Effector memory CD8-positive, alpha-beta T cell (primary cell): ENCODE results near the gene GADL1.
A peak's percentile ranks its signal among the peaks of the same experiment; 100 is the strongest.

Experiments
- ATAC-seq: fragments of 150-1000 bp; cut with Tn5 transposase; replicated peaks from 2 replicates; pipeline ENCODE4 v1.10.0; 2021; ENCODE audit warnings: mild to moderate bottlenecking, moderate library complexity
- DNase-seq, 3 experiments: peaks; one replicate each; pipeline ENCODE4 v3.0.0; 2021
- H3K27ac Mint-ChIP-seq, 2 donors: one replicate each; pipeline ENCODE4 v1.8.0; 2022; ENCODE audit warnings: mild to moderate bottlenecking in 2 of 2, mixed read lengths in 2 of 2, moderate library complexity in 2 of 2
- H3K27me3 Mint-ChIP-seq, 2 donors: one replicate each; pipeline ENCODE4 v1.8.0; 2022; ENCODE audit warnings: mixed read lengths in 2 of 2
- H3K36me3 Mint-ChIP-seq: one replicate; pipeline ENCODE4 v1.8.0; 2022; ENCODE audit warnings: mild to moderate bottlenecking, moderate library complexity, mixed read lengths; ENCODE audit not compliant: insufficient read depth
- H3K4me1 Mint-ChIP-seq, 2 donors: one replicate each; pipeline ENCODE4 v1.8.0; 2022; ENCODE audit warnings: low read depth in 2 of 2, mixed read lengths in 2 of 2
- H3K4me3 Mint-ChIP-seq, 2 donors: one replicate each; pipeline ENCODE4 v1.8.0; 2022; ENCODE audit warnings: mild to moderate bottlenecking in 2 of 2, mixed read lengths in 2 of 2, moderate library complexity in 2 of 2
- H3K9me3 Mint-ChIP-seq, 2 donors: one replicate each; pipeline ENCODE4 v1.8.0; 2022; ENCODE audit warnings: mixed read lengths in 2 of 2
- total RNA-seq, 9 experiments: gene quantifications; one replicate each; lab custom pipeline; 2026; lab: John Stamatoyannopoulos, UW

GADL1 gene, protein sequence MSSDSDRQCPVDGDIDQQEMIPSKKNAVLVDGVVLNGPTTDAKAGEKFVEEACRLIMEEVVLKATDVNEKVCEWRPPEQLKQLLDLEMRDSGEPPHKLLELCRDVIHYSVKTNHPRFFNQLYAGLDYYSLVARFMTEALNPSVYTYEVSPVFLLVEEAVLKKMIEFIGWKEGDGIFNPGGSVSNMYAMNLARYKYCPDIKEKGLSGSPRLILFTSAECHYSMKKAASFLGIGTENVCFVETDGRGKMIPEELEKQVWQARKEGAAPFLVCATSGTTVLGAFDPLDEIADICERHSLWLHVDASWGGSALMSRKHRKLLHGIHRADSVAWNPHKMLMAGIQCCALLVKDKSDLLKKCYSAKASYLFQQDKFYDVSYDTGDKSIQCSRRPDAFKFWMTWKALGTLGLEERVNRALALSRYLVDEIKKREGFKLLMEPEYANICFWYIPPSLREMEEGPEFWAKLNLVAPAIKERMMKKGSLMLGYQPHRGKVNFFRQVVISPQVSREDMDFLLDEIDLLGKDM
- 0 reads per million in 9 experiments for total RNA-seq

DNA sequence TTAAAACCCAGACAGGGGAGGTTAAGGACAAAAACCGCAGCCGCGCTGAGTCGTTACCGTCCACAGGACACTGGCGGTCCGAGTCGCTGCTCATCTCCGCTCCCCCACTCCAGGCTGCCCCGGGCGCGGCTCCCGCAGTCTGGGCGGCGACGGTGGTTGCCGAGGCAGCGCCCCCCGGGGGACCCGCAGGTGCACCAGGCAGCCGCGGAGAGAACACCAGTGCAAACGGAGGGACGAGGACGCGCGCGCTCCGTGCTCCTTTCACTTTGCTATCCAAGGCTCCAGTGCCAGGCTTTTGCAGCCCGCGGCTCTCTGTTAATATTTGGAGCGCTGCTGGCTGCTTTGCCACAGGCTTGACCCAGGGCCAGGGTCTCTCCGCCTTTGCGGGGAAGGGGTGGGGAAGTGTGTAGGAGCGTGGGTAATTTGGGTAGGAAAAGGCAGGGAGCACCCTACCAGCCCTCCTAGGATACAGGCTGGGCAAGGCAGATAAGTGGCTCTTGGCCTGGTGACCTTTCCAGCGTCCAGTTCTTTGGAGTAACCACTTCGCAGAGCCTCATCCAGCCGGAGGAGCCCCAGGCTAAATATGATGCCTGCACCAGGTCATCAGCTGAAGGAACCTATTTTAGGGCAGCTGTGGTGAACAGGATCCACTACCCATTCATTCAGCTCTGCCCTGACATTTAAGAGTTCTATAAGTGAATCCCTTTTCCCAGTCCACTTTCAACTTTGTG, at the start of gene GADL1:
Gene GADL1, minus strand, starts transcription at position 141 of the 731 bp plus-strand sequence. Its CDS starts 47 bp downstream, at position 94.
- no peak for DNase-seq
- ATAC-seq, result no peak
- Mint-ChIP-seq H3K4me1 (peaks cover 9 to 12% of the 10 kb centered on the region in 2 donors), H3K9me3 (no peaks in the 10 kb centered on the region), H3K27me3 (peaks cover 36 to 45% of the 10 kb centered on the region in 2 donors), H3K4me3 (peak within 1 kb of the TSS; percentile 22 to 46), H3K36me3 (peaks cover 3% of the 10 kb centered on the region), H3K27ac (no peak within 1 kb of the TSS)

DNA sequence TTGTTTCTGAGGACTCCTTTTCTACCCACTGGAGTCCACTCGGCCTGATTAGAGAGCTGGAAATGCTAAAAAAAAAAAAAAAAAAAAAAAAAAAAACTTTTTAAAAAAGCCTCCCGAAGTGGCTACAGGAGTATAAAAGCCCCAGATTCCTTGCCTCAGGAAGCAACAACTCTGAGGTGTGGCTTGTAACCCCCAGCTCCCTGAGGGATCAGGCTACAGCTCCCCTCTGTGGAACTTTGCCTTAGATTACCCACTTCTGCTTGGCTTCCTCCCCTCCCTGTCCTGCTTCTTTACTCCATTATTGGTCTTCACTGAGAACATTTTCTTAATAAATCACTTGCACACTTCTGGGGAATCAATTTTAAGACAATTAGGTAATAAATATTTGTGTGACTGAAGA, 49.7 kb upstream of the GADL1 start:
- Mint-ChIP-seq H3K36me3 (no peaks in the 10 kb centered on the region), H3K4me3 (no peak overlapping the region), H3K27me3 (peaks cover 24 to 34% of the 10 kb centered on the region in 2 donors)

DNA sequence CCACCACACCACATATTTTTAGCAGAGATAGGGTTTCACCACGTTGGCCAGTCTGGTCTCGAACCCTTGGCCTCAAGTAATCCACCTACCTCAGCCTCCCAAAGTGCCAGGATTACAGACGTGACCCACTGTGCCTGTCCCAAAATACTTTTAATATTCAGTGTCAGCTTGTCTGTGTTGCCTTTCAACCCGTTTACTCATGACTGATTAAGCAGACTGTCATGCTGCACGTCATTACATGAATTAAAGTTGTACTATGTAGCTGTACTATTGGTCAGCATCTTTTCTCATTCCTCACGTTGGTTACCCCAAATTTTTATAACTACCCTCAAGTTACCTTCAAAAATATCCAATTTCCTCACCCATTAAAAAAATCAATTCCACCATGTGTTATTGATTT, 48.7 kb upstream of the GADL1 start:
- DNase-seq (no peak), ATAC-seq (no peak)
- Mint-ChIP-seq H3K36me3 (no peaks in the 10 kb centered on the region), H3K4me3 (no peak overlapping the region), H3K27me3 (peaks cover 32 to 40% of the 10 kb centered on the region in 2 donors), H3K9me3 (no peaks in the 10 kb centered on the region), H3K4me1 (no peaks in the 10 kb centered on the region), H3K27ac (no peak overlapping the region)

More for the DNA sequence above, 49.7 kb upstream of the GADL1 start:
- H3K4me1 Mint-ChIP-seq, result no peaks in the 10 kb centered on the region
- no peaks in the 10 kb centered on the region for H3K9me3 Mint-ChIP-seq
- ATAC-seq (no peak), DNase-seq (no peak)
- no peak overlapping the region for H3K27ac Mint-ChIP-seq

DNA sequence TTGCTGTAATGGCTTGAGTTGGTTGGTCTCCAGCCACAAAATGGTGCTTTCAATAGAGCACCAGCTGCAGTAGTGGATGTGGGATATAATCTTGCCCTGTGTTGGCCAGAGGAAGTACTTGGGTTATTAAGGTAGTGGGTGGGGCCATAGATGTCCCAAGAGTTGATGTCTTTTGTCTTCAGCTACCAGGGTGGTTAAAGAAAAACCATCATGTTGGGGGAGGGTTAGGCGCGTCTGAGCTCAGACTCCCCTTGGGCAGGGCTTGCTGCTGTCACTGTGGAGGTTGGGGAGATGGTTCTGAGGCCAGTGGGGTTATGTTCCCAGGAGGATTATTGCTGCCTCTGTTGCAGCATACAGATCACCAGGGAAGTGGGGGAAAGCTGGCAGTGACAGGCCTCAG, 46.9 kb upstream of the GADL1 start:
- peaks cover 28 to 31% of the 10 kb centered on the region in 2 donors for H3K27me3 Mint-ChIP-seq
- no peak for ATAC-seq
- no peak overlapping the region for H3K27ac Mint-ChIP-seq
- H3K9me3 Mint-ChIP-seq, result no peaks in the 10 kb centered on the region
- no peak for DNase-seq
- H3K4me3 Mint-ChIP-seq, result no peak overlapping the region
- H3K4me1 Mint-ChIP-seq, result no peaks in the 10 kb centered on the region
- H3K36me3 Mint-ChIP-seq, result no peaks in the 10 kb centered on the region

DNA sequence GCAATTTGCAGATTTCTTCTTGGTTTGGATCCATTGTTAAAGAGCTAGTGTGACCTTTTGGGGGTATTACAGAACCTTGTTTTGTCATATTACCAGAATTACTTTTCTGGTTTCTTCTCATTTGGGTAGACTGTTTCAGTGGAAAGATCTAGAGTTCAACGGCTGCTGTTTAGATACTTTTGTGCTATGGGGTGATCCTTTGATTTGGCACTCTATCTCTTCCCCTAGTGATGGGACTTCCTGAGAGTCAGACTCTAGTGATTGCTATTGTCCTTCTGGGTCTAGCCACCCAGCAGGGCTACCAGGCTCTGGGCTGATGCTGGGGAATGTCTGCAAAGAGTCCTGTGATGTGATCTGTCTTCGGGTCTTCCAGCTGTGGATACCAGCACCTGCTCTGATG, 46.3 kb upstream of the GADL1 start:
- DNase-seq (no peak), ATAC-seq (no peak)
- Mint-ChIP-seq H3K4me1 (no peaks in the 10 kb centered on the region), H3K4me3 (no peak overlapping the region), H3K36me3 (no peaks in the 10 kb centered on the region), H3K27me3 (peaks cover 26 to 28% of the 10 kb centered on the region in 2 donors), H3K9me3 (no peaks in the 10 kb centered on the region), H3K27ac (no peak overlapping the region)

GRCh38 chr3:30934208-30934550, 39.7 kb upstream of the GADL1 start:
- H3K4me1 Mint-ChIP-seq, result peaks cover 0 to 4% of the 10 kb centered on the region in 2 donors
- no peak overlapping the region for H3K27ac Mint-ChIP-seq
- peak; percentile 24 for ATAC-seq

GRCh38 chr3:30933478-30934207, 39.2 kb upstream of the GADL1 start:
- ATAC-seq (no peak), DNase-seq (no peak)
- H3K27ac Mint-ChIP-seq, result no peak overlapping the region
- peaks cover 0 to 4% of the 10 kb centered on the region in 2 donors for H3K4me1 Mint-ChIP-seq
- H3K9me3 Mint-ChIP-seq, result no peaks in the 10 kb centered on the region
- no peak overlapping the region for H3K4me3 Mint-ChIP-seq
- no peaks in the 10 kb centered on the region for H3K36me3 Mint-ChIP-seq
- peaks cover 4 to 9% of the 10 kb centered on the region in 2 donors for H3K27me3 Mint-ChIP-seq

More at GRCh38 chr3:30934208-30934550, 39.7 kb upstream of the GADL1 start:
- Mint-ChIP-seq H3K36me3 (no peaks in the 10 kb centered on the region), H3K27me3 (peaks cover 6 to 12% of the 10 kb centered on the region in 2 donors), H3K4me3 (no peak overlapping the region), H3K9me3 (no peaks in the 10 kb centered on the region)
- DNase-seq, result no peak

- no peaks in the 10 kb centered on the region for H3K9me3 Mint-ChIP-seq
- H3K27ac Mint-ChIP-seq, result no peak overlapping the region
- H3K4me3 Mint-ChIP-seq, result no peak overlapping the region
- no peaks in the 10 kb centered on the region for H3K27me3 Mint-ChIP-seq
- ATAC-seq (no peak), DNase-seq (no peak)
- H3K36me3 Mint-ChIP-seq, result no peaks in the 10 kb centered on the region
- peaks cover 0 to 4% of the 10 kb centered on the region in 2 donors for H3K4me1 Mint-ChIP-seq
Measured at GRCh38 chr3:30932513-30933098, 38.1 kb upstream of the GADL1 start.

- DNase-seq, result no peak
- H3K9me3 Mint-ChIP-seq, result no peaks in the 10 kb centered on the region
- no peaks in the 10 kb centered on the region for H3K36me3 Mint-ChIP-seq
- no peak overlapping the region for H3K27ac Mint-ChIP-seq
- no peak for ATAC-seq
- no peak overlapping the region for H3K4me3 Mint-ChIP-seq
- peaks cover 18 to 23% of the 10 kb centered on the region in 2 donors for H3K27me3 Mint-ChIP-seq
- H3K4me1 Mint-ChIP-seq, result no peaks in the 10 kb centered on the region
Measured at GRCh38 chr3:30924763-30925162, 30.3 kb upstream of the GADL1 start.

- DNase-seq (no peak), ATAC-seq (no peak)
- H3K27me3 Mint-ChIP-seq, result peaks cover 10 to 12% of the 10 kb centered on the region in 2 donors
- peak overlapping the region in 1 of 2 donors; percentile 29 for H3K27ac Mint-ChIP-seq
- no peaks in the 10 kb centered on the region for H3K36me3 Mint-ChIP-seq
- no peak overlapping the region for H3K4me3 Mint-ChIP-seq
- no peaks in the 10 kb centered on the region for H3K9me3 Mint-ChIP-seq
- no peaks in the 10 kb centered on the region for H3K4me1 Mint-ChIP-seq
Measured at GRCh38 chr3:30919564-30919963, 25.1 kb upstream of the GADL1 start.

- no peak overlapping the region for H3K4me3 Mint-ChIP-seq
- peaks cover 10 to 12% of the 10 kb centered on the region in 2 donors for H3K27me3 Mint-ChIP-seq
- H3K36me3 Mint-ChIP-seq, result no peaks in the 10 kb centered on the region
- DNase-seq (no peak), ATAC-seq (no peak)
- H3K9me3 Mint-ChIP-seq, result no peaks in the 10 kb centered on the region
- no peak overlapping the region for H3K27ac Mint-ChIP-seq
- no peaks in the 10 kb centered on the region for H3K4me1 Mint-ChIP-seq
Measured at GRCh38 chr3:30918761-30919160, 24.3 kb upstream of the GADL1 start.

DNA sequence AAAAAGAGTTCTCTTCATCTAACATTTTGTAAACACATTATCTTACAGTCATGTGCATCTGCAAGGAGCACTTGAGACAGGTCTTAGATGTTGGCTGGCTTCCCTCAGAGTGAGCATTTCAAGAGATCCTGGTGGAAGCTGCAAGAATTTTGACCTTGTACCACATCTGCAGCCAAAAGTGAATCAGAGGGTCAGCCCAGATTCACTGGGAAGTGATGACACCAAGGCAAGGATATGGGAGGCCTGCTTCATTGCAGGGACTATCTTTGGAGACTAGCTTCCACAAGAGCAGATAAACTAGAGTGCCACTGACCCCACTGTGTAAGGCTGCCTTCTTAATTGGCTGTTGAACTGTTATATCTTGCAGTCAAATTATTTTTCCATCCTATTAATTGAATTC, 21.3 kb upstream of the GADL1 start:
- DNase-seq, result no peak
- ATAC-seq, result no peak
- Mint-ChIP-seq H3K4me3 (no peak overlapping the region), H3K9me3 (no peaks in the 10 kb centered on the region), H3K36me3 (no peaks in the 10 kb centered on the region), H3K27ac (no peak overlapping the region), H3K4me1 (no peaks in the 10 kb centered on the region), H3K27me3 (peaks cover 10 to 19% of the 10 kb centered on the region in 2 donors)

- no peak for DNase-seq
- H3K27me3 Mint-ChIP-seq, result peaks cover 2 to 10% of the 10 kb centered on the region in 2 donors
- ATAC-seq, result no peak
- no peak overlapping the region for H3K4me3 Mint-ChIP-seq
- no peaks in the 10 kb centered on the region for H3K4me1 Mint-ChIP-seq
- no peak overlapping the region for H3K27ac Mint-ChIP-seq
- no peaks in the 10 kb centered on the region for H3K9me3 Mint-ChIP-seq
- H3K36me3 Mint-ChIP-seq, result no peaks in the 10 kb centered on the region
Measured at GRCh38 chr3:30914696-30915095, 20.2 kb upstream of the GADL1 start.
